ENCODE results near the gene ROBO1. TPM values are rescaled to one million over a fixed set of nuclear protein-coding genes. Genes with fewer than 3 reads are reported as not detected.

Gene ROBO1
- total and polyA plus RNA-seq, 2 of the 13 experiments (the other 11 are each of a cell fraction or from before 2014, with no cell fraction given) = 52.2 to 71.0 TPM

- intact Hi-C loops (cut with micrococcal nuclease; ENCODE audit: unreplicated experiment) = no loop called here
- H3K9me3 ChIP-seq (ENCODE audit: low read length) = no peaks in the 10 kb centered on the region
- no peak for ATAC-seq
- ChIA-PET CTCF (ENCODE audit: low intra/inter-chr PET ratio, low total read pairs) (no interaction called here), POLR2A (no interaction called here)
- H3K79me2 ChIP-seq (ENCODE audit: insufficient read depth, low read length) = no peaks in the 10 kb centered on the region
- 0% methylated on average over 1 of the region's 1 CpG for WGBS (ENCODE audit: low lambda C conversion rate)
- DNase-seq (ENCODE audit: low spot score) = no peak
- no peaks in the 10 kb centered on the region for H3K4me1 ChIP-seq (ENCODE audit: insufficient read depth, low read length)
- in situ Hi-C loops (cut with HindIII; ENCODE audit: extremely low pct_ligation_motif_present, low pct_unique_long_range_greater_than_20kb) = no loop called here
- no peak overlapping the region for H3K4me2 ChIP-seq (ENCODE audit: low read depth, low read length)
- H3K27ac ChIP-seq (ENCODE audit: extremely low read length, insufficient read depth, low read length) = no peak overlapping the region
- H3K27me3 ChIP-seq (ENCODE audit: control insufficient read depth in 1 of 2, insufficient read depth in 2 of 2, low read length in 2 of 2) = no peaks in the 10 kb centered on the region
- no peak overlapping the region for H3K9ac ChIP-seq (ENCODE audit: insufficient read depth, low read depth, low read length)
- no TSS peak for BruUV-seq (replicated peaks)
- no peak overlapping the region for H3K4me3 ChIP-seq (replicated peaks in 1 of 3; ENCODE audit: insufficient read depth in 1 of 3, low read depth in 2 of 3, low read length in 3 of 3)
- H4K20me1 ChIP-seq (ENCODE audit: insufficient read depth, low read length) = no peaks in the 10 kb centered on the region
- no peaks in the 10 kb centered on the region for H3K36me3 ChIP-seq (replicated peaks in 1 of 2; ENCODE audit: control insufficient read depth in 1 of 2, insufficient read depth in 2 of 2, low read length in 2 of 2)
- no peak overlapping the region for H2AFZ ChIP-seq (ENCODE audit: low read length)
- no peak for FAIRE-seq
- no peak for TF ChIP-seq ZNF17 (CRISPR knock-in tag; IDR thresholded peaks at IDR 0.05)
- no peak for TF ChIP-seq ZNF580 (CRISPR knock-in tag; IDR thresholded peaks at IDR 0.05; ENCODE audit: borderline replicate concordance, low read depth)
- TF ChIP-seq MEF2D (CRISPR knock-in tag; IDR thresholded peaks at IDR 0.05) = no peak
- TF ChIP-seq, protein P1, sequence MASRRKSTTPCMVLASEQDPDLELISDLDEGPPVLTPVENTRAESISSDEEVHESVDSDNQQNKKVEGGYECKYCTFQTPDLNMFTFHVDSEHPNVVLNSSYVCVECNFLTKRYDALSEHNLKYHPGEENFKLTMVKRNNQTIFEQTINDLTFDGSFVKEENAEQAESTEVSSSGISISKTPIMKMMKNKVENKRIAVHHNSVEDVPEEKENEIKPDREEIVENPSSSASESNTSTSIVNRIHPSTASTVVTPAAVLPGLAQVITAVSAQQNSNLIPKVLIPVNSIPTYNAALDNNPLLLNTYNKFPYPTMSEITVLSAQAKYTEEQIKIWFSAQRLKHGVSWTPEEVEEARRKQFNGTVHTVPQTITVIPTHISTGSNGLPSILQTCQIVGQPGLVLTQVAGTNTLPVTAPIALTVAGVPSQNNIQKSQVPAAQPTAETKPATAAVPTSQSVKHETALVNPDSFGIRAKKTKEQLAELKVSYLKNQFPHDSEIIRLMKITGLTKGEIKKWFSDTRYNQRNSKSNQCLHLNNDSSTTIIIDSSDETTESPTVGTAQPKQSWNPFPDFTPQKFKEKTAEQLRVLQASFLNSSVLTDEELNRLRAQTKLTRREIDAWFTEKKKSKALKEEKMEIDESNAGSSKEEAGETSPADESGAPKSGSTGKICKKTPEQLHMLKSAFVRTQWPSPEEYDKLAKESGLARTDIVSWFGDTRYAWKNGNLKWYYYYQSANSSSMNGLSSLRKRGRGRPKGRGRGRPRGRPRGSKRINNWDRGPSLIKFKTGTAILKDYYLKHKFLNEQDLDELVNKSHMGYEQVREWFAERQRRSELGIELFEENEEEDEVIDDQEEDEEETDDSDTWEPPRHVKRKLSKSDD (CRISPR knock-in tag; IDR thresholded peaks at IDR 0.05; ENCODE audit: low read depth) = no peak
- no peak for TF ChIP-seq MYC (CRISPR knock-in tag; IDR thresholded peaks at IDR 0.05; ENCODE audit: borderline replicate concordance)
- no peak for TF ChIP-seq ELF3 (CRISPR knock-in tag; IDR thresholded peaks at IDR 0.05)
- no peak for TF ChIP-seq ZNF720 (CRISPR knock-in tag; IDR thresholded peaks at IDR 0.05)
- TF ChIP-seq FOSL2 (CRISPR knock-in tag; IDR thresholded peaks at IDR 0.05) = no peak
- TF ChIP-seq NCOA2 (CRISPR knock-in tag; IDR thresholded peaks at IDR 0.05) = no peak
- TF ChIP-seq GATAD1 (CRISPR knock-in tag; IDR thresholded peaks at IDR 0.05) = no peak
- TF ChIP-seq, protein P2, sequence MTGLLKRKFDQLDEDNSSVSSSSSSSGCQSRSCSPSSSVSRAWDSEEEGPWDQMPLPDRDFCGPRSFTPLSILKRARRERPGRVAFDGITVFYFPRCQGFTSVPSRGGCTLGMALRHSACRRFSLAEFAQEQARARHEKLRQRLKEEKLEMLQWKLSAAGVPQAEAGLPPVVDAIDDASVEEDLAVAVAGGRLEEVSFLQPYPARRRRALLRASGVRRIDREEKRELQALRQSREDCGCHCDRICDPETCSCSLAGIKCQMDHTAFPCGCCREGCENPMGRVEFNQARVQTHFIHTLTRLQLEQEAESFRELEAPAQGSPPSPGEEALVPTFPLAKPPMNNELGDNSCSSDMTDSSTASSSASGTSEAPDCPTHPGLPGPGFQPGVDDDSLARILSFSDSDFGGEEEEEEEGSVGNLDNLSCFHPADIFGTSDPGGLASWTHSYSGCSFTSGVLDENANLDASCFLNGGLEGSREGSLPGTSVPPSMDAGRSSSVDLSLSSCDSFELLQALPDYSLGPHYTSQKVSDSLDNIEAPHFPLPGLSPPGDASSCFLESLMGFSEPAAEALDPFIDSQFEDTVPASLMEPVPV (CRISPR knock-in tag; IDR thresholded peaks at IDR 0.05) = no peak
- no peak for TF ChIP-seq ZNF232 (CRISPR knock-in tag; IDR thresholded peaks at IDR 0.05; ENCODE audit: borderline replicate concordance)
- TF ChIP-seq ZNF747 (CRISPR knock-in tag; IDR thresholded peaks at IDR 0.05; ENCODE audit: borderline replicate concordance) = no peak
- TF ChIP-seq MEIS2 (CRISPR knock-in tag; IDR thresholded peaks at IDR 0.05) = no peak
- TF ChIP-seq, protein P3, sequence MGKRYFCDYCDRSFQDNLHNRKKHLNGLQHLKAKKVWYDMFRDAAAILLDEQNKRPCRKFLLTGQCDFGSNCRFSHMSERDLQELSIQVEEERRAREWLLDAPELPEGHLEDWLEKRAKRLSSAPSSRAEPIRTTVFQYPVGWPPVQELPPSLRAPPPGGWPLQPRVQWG (CRISPR knock-in tag; IDR thresholded peaks at IDR 0.05; ENCODE audit: borderline replicate concordance, low read depth) = no peak
- no peak for TF ChIP-seq HNF1A (IDR thresholded peaks at IDR 0.05; ENCODE audit: low read depth)
- TF ChIP-seq HNF1A (CRISPR knock-in tag; IDR thresholded peaks at IDR 0.05; ENCODE audit: borderline replicate concordance) = no peak
- TF ChIP-seq ATF7-NPFF (CRISPR knock-in tag; IDR thresholded peaks at IDR 0.05; ENCODE audit: low read depth) = no peak
Observed at GRCh38 chr3:78589778-78590177, 1178.0 kb downstream of the ROBO1 start.
